22Rv1 (cell line): Measurements from ENCODE around the gene HTR6.

Source experiments
- CTCF ChIP-seq: fragments of 450-650 bp; IDR thresholded peaks from 2 replicates; pipeline ENCODE4 v1.5.1; 2017; ENCODE audit warnings: mild to moderate bottlenecking
- ZFX ChIP-seq: fragments of 450-650 bp; IDR thresholded peaks from 2 replicates; pipeline ENCODE4 v1.6.1; 2017; ENCODE audit warnings: antibody characterized with exemption, borderline replicate concordance

- TF ChIP-seq CTCF (no peak), ZFX (no peak)
These were observed 43.9 kb upstream of the HTR6 start for GRCh38 chr1:19620786-19621185.
